ENCODE results near the gene RGS6.

Gene RGS6

GRCh38 chr14:72094844-72095582 is 162.8 kb downstream of the RGS6 start:
- DNase-seq, result no peak

- DNase-seq, result no peak
Observed at GRCh38 chr14:72097173-72097783, 165.0 kb downstream of the RGS6 start.

GRCh38 chr14:72098210-72098609 is 166.0 kb downstream of the RGS6 start:
- no peak for DNase-seq

GRCh38 chr14:72099566-72099965 is 167.3 kb downstream of the RGS6 start:
- DNase-seq, result no peak

GRCh38 chr14:72104011-72104613 is 171.9 kb downstream of the RGS6 start:
- DNase-seq, result peak in 1 of 2 experiments; percentile 44

GRCh38 chr14:72111911-72112310 is 179.7 kb downstream of the RGS6 start:
- no peak for DNase-seq

- DNase-seq, result no peak
Observed at GRCh38 chr14:72118841-72119240, 186.6 kb downstream of the RGS6 start.

- DNase-seq, result no peak
Observed at GRCh38 chr14:72120315-72120714, 188.1 kb downstream of the RGS6 start.

GRCh38 chr14:72123755-72124154 is 191.5 kb downstream of the RGS6 start:
- no peak for DNase-seq

- DNase-seq, result no peak
Observed at GRCh38 chr14:72124171-72124570, 191.9 kb downstream of the RGS6 start.

GRCh38 chr14:72126091-72126490 is 193.9 kb downstream of the RGS6 start:
- DNase-seq, result no peak

GRCh38 chr14:72126561-72126960 is 194.3 kb downstream of the RGS6 start:
- DNase-seq, result no peak

- DNase-seq, result no peak
Observed at GRCh38 chr14:72128629-72129028, 196.4 kb downstream of the RGS6 start.

GRCh38 chr14:72129291-72129690 is 197.1 kb downstream of the RGS6 start:
- no peak for DNase-seq

- DNase-seq, result no peak
Observed at GRCh38 chr14:72141084-72141483, 208.9 kb downstream of the RGS6 start.

GRCh38 chr14:72142328-72142727 is 210.1 kb downstream of the RGS6 start:
- DNase-seq, result peak; percentile 78 to 88

GRCh38 chr14:72146241-72146640 is 214.0 kb downstream of the RGS6 start:
- no peak for DNase-seq

GRCh38 chr14:72154645-72155378 is 222.6 kb downstream of the RGS6 start:
- DNase-seq, result no peak

GRCh38 chr14:72155379-72155993 is 223.3 kb downstream of the RGS6 start:
- no peak for DNase-seq

- DNase-seq, result no peak
Observed at GRCh38 chr14:72164420-72165228, 232.4 kb downstream of the RGS6 start.

- DNase-seq, result no peak
Observed at GRCh38 chr14:72165229-72165698, 233.0 kb downstream of the RGS6 start.

- no peak for DNase-seq
Observed at GRCh38 chr14:72169521-72169920, 237.3 kb downstream of the RGS6 start.
